ENCODE results near the gene CTNNA2.

The CTNNA2 gene

GRCh38 chr2:80164375-80164774 is 651.5 kb downstream of the CTNNA2 start:
- Histone ChIP-seq H3K27me3 (replicated peaks) (no peaks in the 10 kb centered on the region), H3K27ac (no peak overlapping the region), H3K4me3 (ENCODE audit: low read depth, low read length) (no peak overlapping the region), H3K36me3 (replicated peaks) (no peaks in the 10 kb centered on the region)
- no peak for DNase-seq
- in situ Hi-C loops (cut with HindIII; ENCODE audit: low pct_ligation_motif_present, low sequenced_read_pairs), result no loop called here
- TF ChIP-seq, protein P1, sequence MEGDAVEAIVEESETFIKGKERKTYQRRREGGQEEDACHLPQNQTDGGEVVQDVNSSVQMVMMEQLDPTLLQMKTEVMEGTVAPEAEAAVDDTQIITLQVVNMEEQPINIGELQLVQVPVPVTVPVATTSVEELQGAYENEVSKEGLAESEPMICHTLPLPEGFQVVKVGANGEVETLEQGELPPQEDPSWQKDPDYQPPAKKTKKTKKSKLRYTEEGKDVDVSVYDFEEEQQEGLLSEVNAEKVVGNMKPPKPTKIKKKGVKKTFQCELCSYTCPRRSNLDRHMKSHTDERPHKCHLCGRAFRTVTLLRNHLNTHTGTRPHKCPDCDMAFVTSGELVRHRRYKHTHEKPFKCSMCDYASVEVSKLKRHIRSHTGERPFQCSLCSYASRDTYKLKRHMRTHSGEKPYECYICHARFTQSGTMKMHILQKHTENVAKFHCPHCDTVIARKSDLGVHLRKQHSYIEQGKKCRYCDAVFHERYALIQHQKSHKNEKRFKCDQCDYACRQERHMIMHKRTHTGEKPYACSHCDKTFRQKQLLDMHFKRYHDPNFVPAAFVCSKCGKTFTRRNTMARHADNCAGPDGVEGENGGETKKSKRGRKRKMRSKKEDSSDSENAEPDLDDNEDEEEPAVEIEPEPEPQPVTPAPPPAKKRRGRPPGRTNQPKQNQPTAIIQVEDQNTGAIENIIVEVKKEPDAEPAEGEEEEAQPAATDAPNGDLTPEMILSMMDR (IDR thresholded peaks at IDR 0.05; ENCODE audit: low read depth, low read length, missing control alignments), result no peak

- H3K4me3 ChIP-seq (ENCODE audit: low read depth, low read length), result no peak overlapping the region
- no peak for DNase-seq
- no peaks in the 10 kb centered on the region for H3K36me3 ChIP-seq (replicated peaks)
- H3K27ac ChIP-seq, result no peak overlapping the region
- in situ Hi-C loops (cut with HindIII; ENCODE audit: low pct_ligation_motif_present, low sequenced_read_pairs), result no loop called here
- H3K27me3 ChIP-seq (replicated peaks), result no peaks in the 10 kb centered on the region
- TF ChIP-seq, protein P1 (IDR thresholded peaks at IDR 0.05; ENCODE audit: low read depth, low read length, missing control alignments), result no peak
These were observed 653.8 kb downstream of the CTNNA2 start for GRCh38 chr2:80166483-80167171.

DNA sequence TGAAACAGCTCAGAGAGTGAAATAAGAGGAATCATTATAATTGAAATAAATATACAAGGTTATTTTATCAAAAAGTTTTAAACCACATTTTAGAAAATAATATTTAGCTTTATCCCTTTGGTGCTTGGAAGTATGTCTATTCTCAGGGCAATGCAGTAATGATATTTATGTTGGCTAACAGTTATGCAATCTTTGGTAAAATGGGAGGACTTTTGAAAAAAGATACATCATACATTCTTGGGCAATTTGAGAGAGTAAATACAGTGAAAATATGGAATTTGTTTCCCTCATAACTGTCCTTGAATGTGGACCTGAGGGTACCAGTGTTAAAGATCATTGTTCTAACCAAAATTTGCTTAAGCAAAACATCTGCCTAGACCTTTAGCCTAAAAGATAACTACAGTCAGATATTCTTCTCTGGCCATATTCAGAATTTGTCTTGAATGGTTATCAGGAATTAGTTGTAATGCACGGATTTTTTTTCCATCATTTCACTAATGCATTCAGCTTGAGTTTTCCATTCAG is 654.5 kb downstream of the CTNNA2 start:
- in situ Hi-C loops (cut with HindIII; ENCODE audit: low pct_ligation_motif_present, low sequenced_read_pairs), result no loop called here
- H3K4me3 ChIP-seq (ENCODE audit: low read depth, low read length), result no peak overlapping the region
- H3K27me3 ChIP-seq (replicated peaks), result no peaks in the 10 kb centered on the region
- TF ChIP-seq, protein P1 (IDR thresholded peaks at IDR 0.05; ENCODE audit: low read depth, low read length, missing control alignments), result no peak
- no peaks in the 10 kb centered on the region for H3K36me3 ChIP-seq (replicated peaks)
- no peak overlapping the region for H3K27ac ChIP-seq
- no peak for DNase-seq

DNA sequence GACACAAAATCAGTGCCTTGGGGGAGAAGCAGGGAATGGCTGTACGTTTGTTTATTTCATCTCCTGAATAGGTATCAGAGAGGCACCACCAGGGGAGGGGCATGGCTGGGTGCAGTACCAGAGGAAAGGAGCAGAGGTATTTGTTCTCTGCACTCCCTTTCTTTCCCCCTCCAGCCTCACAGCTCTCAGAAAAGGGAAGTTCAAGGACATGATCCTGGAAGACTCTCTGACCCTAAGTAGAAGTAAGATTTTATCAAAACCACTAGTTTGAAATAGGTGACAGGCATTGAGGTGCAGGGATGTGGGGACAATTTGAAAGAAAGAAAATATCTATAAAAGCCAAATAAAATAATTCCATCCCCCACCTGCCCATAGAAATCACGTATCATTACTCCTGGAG is 655.2 kb downstream of the CTNNA2 start:
- no peak overlapping the region for H3K4me3 ChIP-seq (ENCODE audit: low read depth, low read length)
- TF ChIP-seq, protein P1 (IDR thresholded peaks at IDR 0.05; ENCODE audit: low read depth, low read length, missing control alignments), result no peak
- no peaks in the 10 kb centered on the region for H3K27me3 ChIP-seq (replicated peaks)
- H3K36me3 ChIP-seq (replicated peaks), result no peaks in the 10 kb centered on the region
- H3K27ac ChIP-seq, result no peak overlapping the region
- no peak for DNase-seq
- in situ Hi-C loops (cut with HindIII; ENCODE audit: low pct_ligation_motif_present, low sequenced_read_pairs), result no loop called here

DNA sequence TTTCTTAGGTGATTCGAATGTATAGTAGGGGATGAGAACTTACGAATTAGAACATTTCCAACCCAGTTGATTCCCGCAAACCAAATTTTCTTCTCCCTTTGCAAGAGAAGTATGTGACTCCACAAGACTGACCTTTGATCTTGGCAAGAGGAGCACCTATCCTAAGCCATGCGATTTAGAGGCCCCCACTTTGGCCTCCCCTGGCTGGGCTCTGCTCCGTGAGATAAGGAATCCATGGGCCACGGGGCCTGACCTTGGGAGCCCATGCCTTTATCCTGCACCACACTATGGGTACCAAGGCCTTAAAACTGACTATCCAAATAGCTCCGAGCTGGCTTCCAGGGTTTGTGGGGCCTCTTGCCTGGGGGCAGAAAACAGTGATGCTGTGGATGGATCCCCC is 656.0 kb downstream of the CTNNA2 start:
- H3K4me3 ChIP-seq (ENCODE audit: low read depth, low read length), result no peak overlapping the region
- no peaks in the 10 kb centered on the region for H3K36me3 ChIP-seq (replicated peaks)
- in situ Hi-C loops (cut with HindIII; ENCODE audit: low pct_ligation_motif_present, low sequenced_read_pairs), result no loop called here
- H3K27me3 ChIP-seq (replicated peaks), result no peaks in the 10 kb centered on the region
- TF ChIP-seq, protein P1 (IDR thresholded peaks at IDR 0.05; ENCODE audit: low read depth, low read length, missing control alignments), result no peak
- no peak overlapping the region for H3K27ac ChIP-seq
- no peak for DNase-seq

Data from brain microvascular endothelial cell (primary cell).